Esophagus muscularis mucosa (tissue), 4 donors: ENCODE measurements around the gene MBP. TPM values are rescaled to one million over a fixed set of nuclear protein-coding genes. Genes with fewer than 3 reads are reported as not detected.

Source experiments
- DNase-seq: peaks from one replicate; pipeline ENCODE4 v3.0.0-alpha.2; 2017; ENCODE audit errors: extremely low spot score
- H3K27ac ChIP-seq, 4 donors: fragments of 200-600 bp; sonication (generic); replicated peaks in 1 of 4; 1 replicate in 3 of 4; 2 replicates in 1 of 4; pipeline ENCODE4 v1.5.1; 2016 to 2019; ENCODE audit warnings: mild to moderate bottlenecking in 1 of 4
- H3K27me3 ChIP-seq, 4 donors: fragments of 200-600 bp; sonication (generic); one replicate each; pipeline versions ENCODE4 v1.5.1 to v1.6.0; 2016 to 2019
- H3K36me3 ChIP-seq, 4 donors: fragments of 200-600 bp; sonication (generic); one replicate each; pipeline ENCODE4 v1.5.1; 2016 to 2019
- H3K4me1 ChIP-seq, 4 donors: fragments of 200-600 bp; sonication (generic); one replicate each; pipeline ENCODE4 v1.5.1; 2016 to 2019
- H3K4me3 ChIP-seq, 4 donors: fragments of 200-600 bp; sonication (generic); 1 replicate in 2 of 4; 2 replicates in 2 of 4; pipeline ENCODE4 v1.5.1; 2016 to 2019; ENCODE audit warnings: mild to moderate bottlenecking in 4 of 4, moderate library complexity in 1 of 4
- H3K9me3 ChIP-seq, 4 donors: fragments of 200-600 bp; sonication (generic); 1 replicate in 3 of 4; 2 replicates in 1 of 4; pipeline ENCODE4 v1.5.1; 2016 to 2019
- EP300 ChIP-seq: sonication (generic); formaldehyde crosslinking; IDR thresholded peaks from one replicate; pipeline ENCODE4 v1.6.1; 2017; ENCODE audit warnings: antibody characterized with exemption
- POLR2A ChIP-seq: fragments of 450-650 bp; IDR thresholded peaks from one replicate; pipeline ENCODE4 v1.6.1; 2017; ENCODE audit warnings: antibody characterized with exemption, moderate library complexity, mild to moderate bottlenecking, low read depth
- POLR2AphosphoS5 ChIP-seq, 2 donors: sonication (generic); formaldehyde crosslinking; IDR thresholded peaks; one replicate each; pipeline ENCODE4 v1.6.1; 2017; ENCODE audit warnings: antibody characterized with exemption in 2 of 2
- WGBS: methylation state at CpG from one replicate; pipeline ENCODE4 v1.1.5; 2018; 5-methylcytosine and 5-hydroxymethylcytosine counted together
- intact Hi-C: fragments of 100-400 bp; cut with DNase I; formaldehyde crosslinking; loops from one replicate; pipeline ENCODE4 v1.15.1; 2023
- total RNA-seq, 4 donors: library from RNA; depleted of rRNA; stranded (reverse); fragments of >200 nt; gene quantifications; one replicate each; pipeline versions ENCODE4 v1.1.0 to v1.2.1, GENCODE V29; 2016
- TF ChIP-seq, protein P1 (sequence below), 3 experiments: fragments of 200-600 bp in 2 of 3; fragments of 450-650 bp in 1 of 3; sonication (generic) in 2 of 3; IDR thresholded peaks; one replicate each; pipeline ENCODE4 v1.5.1; 2017 to 2019; ENCODE audit warnings: antibody characterized with exemption in 3 of 3, mild to moderate bottlenecking in 2 of 3, moderate library complexity in 1 of 3

The MBP gene
- total RNA-seq, 4 donors from 2014 or later, result 21.9 to 31.3 (median 27.3) TPM

DNA sequence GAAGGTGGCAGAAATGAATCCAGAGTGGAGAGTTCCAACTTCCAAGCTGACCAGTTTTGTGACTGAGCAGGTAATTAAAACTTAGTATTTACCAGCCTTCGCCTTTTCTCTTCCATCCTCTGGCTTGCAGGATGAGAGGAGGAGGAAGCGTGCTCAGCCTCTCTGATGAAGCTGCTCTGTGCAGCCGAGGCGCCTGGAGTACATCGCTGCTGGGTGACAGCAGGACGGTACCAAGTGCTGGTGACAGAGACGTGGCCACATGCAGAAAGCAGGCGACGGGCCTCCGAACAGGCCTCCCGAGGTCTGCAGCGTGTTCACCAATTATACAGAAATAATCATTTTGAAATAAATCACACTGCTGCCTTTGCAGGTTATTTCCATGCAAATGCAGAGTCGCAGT lies 95.0 kb downstream of the MBP start:
- Histone ChIP-seq H3K27ac (no peak overlapping the region), H3K9me3 (no peaks in the 10 kb centered on the region), H3K4me1 (peaks cover 0 to 14% (median 7%) of the 10 kb centered on the region in 4 donors), H3K36me3 (no peaks in the 10 kb centered on the region), H3K4me3 (no peak overlapping the region), H3K27me3 (no peaks in the 10 kb centered on the region)
- 84% methylated on average over 13 of the region's 13 CpGs for WGBS
- no peak for DNase-seq
- intact Hi-C loops, result no loop called here
- TF ChIP-seq, protein P1, sequence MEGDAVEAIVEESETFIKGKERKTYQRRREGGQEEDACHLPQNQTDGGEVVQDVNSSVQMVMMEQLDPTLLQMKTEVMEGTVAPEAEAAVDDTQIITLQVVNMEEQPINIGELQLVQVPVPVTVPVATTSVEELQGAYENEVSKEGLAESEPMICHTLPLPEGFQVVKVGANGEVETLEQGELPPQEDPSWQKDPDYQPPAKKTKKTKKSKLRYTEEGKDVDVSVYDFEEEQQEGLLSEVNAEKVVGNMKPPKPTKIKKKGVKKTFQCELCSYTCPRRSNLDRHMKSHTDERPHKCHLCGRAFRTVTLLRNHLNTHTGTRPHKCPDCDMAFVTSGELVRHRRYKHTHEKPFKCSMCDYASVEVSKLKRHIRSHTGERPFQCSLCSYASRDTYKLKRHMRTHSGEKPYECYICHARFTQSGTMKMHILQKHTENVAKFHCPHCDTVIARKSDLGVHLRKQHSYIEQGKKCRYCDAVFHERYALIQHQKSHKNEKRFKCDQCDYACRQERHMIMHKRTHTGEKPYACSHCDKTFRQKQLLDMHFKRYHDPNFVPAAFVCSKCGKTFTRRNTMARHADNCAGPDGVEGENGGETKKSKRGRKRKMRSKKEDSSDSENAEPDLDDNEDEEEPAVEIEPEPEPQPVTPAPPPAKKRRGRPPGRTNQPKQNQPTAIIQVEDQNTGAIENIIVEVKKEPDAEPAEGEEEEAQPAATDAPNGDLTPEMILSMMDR (IDR thresholded peaks at IDR 0.05), result no peak
- no peak for TF ChIP-seq POLR2AphosphoS5 (IDR thresholded peaks at IDR 0.05)
- no peak for TF ChIP-seq POLR2A
- TF ChIP-seq EP300, result no peak

DNA sequence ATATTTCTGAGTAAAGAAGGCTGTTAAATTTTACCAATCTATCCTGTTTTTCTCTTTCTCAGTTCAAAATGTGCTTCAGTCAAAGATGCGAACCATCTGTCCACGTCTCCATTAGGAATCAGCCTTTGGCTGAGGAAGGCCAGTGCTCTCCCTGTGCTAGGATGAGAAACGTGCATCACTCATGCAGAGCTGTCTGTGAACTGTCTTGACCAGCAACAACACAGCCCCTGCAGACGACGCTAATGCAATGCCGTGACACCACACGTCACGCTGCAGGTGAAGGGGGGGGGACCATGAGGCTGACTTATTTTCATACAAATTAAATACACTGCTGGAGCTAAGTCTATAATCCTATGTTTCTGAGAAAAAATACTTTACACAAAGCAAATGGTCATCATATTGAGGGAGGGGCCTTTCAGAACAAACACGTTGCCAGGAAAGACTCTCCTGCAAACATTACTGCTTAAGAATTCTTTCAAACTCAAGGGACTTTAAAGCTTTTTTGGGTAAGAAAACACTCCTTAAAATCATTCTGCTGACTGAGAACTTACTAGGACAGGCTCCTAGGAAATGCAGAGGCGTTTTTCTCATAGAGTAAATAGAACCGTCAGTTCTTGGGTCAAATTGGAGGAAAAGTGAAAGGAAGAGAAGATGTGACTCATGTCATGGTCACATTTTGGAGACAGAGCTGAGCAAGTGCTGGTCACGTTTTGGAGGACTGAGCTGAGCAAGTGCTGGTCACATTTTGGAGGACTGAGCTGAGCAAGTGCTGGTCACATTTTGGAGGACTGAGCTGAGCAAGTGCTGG lies 97.0 kb downstream of the MBP start:
- 46% methylated on average over 12 of the region's 12 CpGs for WGBS
- TF ChIP-seq POLR2AphosphoS5 (IDR thresholded peaks at IDR 0.05) (no peak), EP300 (no peak), POLR2A (no peak)
- TF ChIP-seq, protein P1 (IDR thresholded peaks at IDR 0.05), result no peak
- intact Hi-C loops, result no loop called here
- no peak for DNase-seq
- H3K4me3 ChIP-seq, result no peak overlapping the region
- no peaks in the 10 kb centered on the region for H3K9me3 ChIP-seq
- H3K27ac ChIP-seq, result no peak overlapping the region
- H3K27me3 ChIP-seq, result no peaks in the 10 kb centered on the region
- H3K4me1 ChIP-seq, result peaks cover 0 to 17% (median 5%) of the 10 kb centered on the region in 4 donors
- no peaks in the 10 kb centered on the region for H3K36me3 ChIP-seq

DNA sequence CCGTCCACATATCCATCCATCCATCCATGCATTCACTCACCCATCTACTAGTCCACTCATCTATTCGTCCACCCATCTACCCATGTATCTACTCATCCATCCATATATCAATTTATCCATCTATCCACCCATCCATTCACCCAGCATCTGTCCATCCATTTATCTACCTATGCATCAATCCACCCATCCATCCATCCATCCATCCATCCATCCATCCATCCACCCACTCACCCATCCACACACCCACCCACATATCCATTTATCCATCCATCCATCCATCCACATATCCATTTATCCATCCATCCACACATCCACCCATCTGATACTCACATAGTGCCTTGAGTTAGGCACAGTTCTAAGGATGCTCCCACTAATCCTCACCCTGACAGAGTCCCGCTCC lies 99.0 kb downstream of the MBP start:
- H3K27ac ChIP-seq, result no peak overlapping the region
- no peak for DNase-seq
- H3K9me3 ChIP-seq, result no peaks in the 10 kb centered on the region
- intact Hi-C loops, result no loop called here
- TF ChIP-seq POLR2A, result no peak
- no peak for TF ChIP-seq EP300
- no peak for TF ChIP-seq POLR2AphosphoS5 (IDR thresholded peaks at IDR 0.05)
- TF ChIP-seq, protein P1 (IDR thresholded peaks at IDR 0.05), result no peak
- no peaks in the 10 kb centered on the region for H3K27me3 ChIP-seq
- no peaks in the 10 kb centered on the region for H3K36me3 ChIP-seq
- H3K4me1 ChIP-seq, result peaks cover 0 to 17% (median 5%) of the 10 kb centered on the region in 4 donors
- 97% methylated on average over 3 of the region's 3 CpGs for WGBS
- H3K4me3 ChIP-seq, result no peak overlapping the region

DNA sequence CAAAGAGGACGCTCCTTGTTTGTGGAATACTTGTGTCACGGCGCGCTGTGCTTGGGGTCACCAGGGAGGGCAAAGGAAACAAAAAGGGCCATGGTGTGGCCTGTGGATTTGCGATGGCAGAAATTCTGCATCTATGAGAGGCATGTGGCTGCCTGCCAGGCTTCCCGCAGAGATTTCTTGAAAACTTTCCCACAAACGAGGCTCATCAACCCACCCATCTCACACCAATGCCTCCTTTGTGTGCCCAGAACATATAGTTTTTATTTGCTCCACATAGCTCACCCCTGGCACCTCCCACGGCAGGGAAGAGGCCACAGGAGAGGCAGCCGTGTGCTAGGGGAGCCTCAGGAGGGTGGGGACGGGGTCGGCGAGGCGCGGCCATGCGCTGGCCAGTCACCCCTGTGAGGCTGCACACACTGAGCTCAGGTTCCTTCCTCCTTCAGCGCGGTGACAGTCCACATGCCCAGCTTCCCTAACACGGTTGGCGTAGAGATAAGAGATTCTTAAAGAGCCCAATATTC lies 100.3 kb downstream of the MBP start:
- DNase-seq, result no peak
- no peaks in the 10 kb centered on the region for H3K27me3 ChIP-seq
- 85% methylated on average over 19 of the region's 19 CpGs for WGBS
- no peaks in the 10 kb centered on the region for H3K9me3 ChIP-seq
- TF ChIP-seq, protein P1 (IDR thresholded peaks at IDR 0.05), result no peak
- TF ChIP-seq POLR2AphosphoS5 (IDR thresholded peaks at IDR 0.05), result no peak
- TF ChIP-seq POLR2A, result no peak
- TF ChIP-seq EP300, result no peak
- H3K36me3 ChIP-seq, result no peaks in the 10 kb centered on the region
- no peak overlapping the region for H3K27ac ChIP-seq
- H3K4me1 ChIP-seq, result peaks cover 0 to 17% (median 5%) of the 10 kb centered on the region in 4 donors
- intact Hi-C loops, result no loop called here
- H3K4me3 ChIP-seq, result no peak overlapping the region

DNA sequence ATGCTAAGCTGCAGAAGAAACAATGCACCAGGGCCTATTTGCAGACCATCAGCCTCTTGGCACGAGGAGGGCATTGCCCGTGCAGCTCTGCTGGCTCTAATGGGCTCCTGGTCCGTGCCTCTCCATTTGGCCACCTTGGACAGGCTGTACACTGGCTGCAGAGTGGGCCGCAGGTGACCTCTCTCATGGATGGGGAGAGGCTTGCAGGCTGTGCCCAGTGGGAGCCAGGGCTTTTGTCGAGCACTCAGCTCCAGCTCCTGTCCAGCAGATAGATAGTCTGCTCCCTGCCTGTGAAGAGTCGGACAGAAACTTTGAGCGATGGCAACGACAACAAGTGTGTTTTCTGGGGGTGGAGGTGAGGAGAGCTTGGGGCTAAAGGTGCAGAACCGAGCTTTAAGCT lies 100.9 kb downstream of the MBP start:
- intact Hi-C loops, result no loop called here
- H3K9me3 ChIP-seq, result no peaks in the 10 kb centered on the region
- TF ChIP-seq POLR2A, result no peak
- no peak for TF ChIP-seq EP300
- no peak for TF ChIP-seq POLR2AphosphoS5 (IDR thresholded peaks at IDR 0.05)
- TF ChIP-seq, protein P1 (IDR thresholded peaks at IDR 0.05), result no peak
- no peaks in the 10 kb centered on the region for H3K27me3 ChIP-seq
- no peak overlapping the region for H3K4me3 ChIP-seq
- no peaks in the 10 kb centered on the region for H3K36me3 ChIP-seq
- no peak overlapping the region for H3K27ac ChIP-seq
- peaks cover 0 to 17% (median 5%) of the 10 kb centered on the region in 4 donors for H3K4me1 ChIP-seq
- no peak for DNase-seq
- 90% methylated on average over 8 of the region's 9 CpGs for WGBS
